DMS114 treated with DMSO at 0.1 percent for 48 hours (cell line): Measurements from ENCODE around the gene CDH22.

Source experiments
- DNase-seq: peaks from one replicate; lab custom pipeline; 2025; ENCODE audit not compliant: unreplicated experiment; lab: John Stamatoyannopoulos, UW

CDH22 gene

DNA sequence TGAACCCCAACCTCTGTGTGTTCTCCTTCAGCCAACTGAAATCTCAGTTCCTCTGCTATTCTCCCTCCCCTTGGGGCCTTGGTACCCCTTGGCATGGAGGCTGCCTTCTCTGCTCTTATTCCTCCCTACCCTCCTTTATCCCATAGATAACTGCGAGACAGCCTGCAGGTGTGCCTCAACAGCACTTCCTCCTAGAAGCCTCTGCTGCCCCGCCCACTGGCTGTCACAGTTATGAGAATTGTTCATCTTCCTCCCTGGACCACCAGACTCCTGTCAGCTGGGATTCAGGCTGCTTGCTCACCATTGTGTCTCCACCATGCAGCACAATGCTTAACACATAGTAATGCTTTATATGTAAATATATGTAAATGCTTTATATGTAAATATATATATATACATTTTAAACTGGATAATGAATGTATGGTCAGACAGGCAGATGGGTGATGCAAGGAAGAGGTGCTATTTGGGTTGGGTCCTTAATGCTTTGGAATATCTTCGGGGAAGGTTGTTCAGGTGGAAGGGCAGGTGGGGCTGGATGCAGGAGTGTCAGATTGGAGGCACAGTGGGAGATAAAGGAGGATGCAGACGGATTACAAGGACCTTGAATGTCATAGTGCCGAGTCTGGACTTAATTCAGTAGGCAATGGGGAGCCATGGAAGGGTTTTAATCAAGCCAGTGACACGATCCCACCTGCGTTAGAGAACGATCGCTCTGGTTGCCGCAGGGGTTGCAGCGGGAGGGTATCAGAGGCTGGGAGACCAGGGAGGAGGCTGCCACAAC is 4.9 kb downstream of the CDH22 start:
- no peak for DNase-seq

DNA sequence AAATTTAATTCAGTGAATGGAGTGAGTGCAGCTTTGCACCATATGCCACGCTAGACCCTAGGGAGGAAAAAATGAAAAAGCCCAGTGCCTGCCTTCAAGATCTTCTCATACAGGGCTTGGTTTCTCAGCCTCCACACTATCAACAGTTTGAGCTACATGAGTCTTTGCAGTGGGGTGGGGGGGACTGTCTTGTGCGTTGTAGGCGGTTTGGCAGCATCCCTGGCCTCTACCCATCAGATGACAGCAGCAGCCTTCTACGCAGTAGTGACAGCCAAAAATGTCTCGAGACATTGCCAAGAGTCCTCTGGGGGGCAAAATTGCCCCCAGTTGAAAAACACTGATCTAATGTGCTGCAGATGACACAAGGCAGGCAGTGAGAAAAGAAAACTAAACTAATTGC is 6.2 kb downstream of the CDH22 start:
- no peak for DNase-seq

DNA sequence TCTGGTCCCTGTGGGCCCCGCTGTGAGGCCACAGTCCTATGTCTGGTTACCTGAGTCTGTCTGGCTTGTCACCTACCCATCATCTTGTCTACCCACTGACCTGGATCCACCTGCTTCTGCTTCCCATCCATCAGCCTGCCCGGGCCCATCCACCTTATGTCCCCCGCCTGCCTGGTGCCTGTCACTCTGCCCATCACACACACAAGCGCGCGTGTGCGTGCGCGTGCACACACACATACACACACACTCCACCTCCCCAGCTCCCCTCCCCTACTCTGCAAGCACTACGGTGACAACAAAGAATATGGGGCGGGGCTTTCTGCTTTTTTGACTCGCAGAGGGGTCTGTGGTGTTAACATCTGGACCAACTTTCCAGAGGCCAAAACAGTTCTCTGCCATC is 8.0 kb downstream of the CDH22 start:
- no peak for DNase-seq

DNA sequence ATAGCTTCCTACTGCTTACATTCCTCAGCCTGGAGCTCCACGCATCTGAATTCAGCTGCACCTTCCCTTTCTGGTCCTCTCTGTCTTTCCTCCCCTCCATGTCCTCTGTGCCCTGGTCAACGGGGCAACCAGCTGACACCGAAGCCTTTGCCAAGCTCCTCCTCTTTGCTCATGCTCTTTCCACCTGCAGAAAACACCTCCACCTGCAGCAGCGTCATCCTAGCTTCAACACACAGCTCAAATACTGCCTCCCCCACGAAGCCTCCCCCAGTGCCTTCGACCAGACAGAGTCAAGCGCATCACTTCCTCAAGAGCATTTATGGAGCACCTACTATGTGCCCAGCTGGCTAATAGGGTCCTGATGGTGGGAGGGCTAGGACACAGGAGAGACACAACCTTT is 9.2 kb downstream of the CDH22 start:
- no peak for DNase-seq

DNA sequence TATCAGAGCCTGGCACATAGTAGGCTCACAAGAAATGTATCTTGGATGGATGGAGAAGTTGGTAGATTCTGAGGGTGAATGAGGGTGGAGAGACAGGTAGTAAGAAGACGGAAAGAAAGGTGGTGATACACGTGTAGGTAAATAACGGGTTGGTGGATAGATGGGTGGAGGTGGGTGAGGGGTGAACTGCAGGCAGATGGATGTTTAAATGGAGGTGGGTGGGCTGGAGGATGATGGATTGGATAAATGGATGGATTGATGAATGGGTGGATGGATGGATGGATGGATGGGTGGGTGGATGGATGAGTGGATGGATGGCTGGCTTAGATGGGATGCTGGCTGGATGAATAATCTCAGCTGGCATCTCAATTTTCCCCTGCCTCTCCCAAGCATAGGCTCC is 9.9 kb downstream of the CDH22 start:
- DNase-seq, result no peak

DNA sequence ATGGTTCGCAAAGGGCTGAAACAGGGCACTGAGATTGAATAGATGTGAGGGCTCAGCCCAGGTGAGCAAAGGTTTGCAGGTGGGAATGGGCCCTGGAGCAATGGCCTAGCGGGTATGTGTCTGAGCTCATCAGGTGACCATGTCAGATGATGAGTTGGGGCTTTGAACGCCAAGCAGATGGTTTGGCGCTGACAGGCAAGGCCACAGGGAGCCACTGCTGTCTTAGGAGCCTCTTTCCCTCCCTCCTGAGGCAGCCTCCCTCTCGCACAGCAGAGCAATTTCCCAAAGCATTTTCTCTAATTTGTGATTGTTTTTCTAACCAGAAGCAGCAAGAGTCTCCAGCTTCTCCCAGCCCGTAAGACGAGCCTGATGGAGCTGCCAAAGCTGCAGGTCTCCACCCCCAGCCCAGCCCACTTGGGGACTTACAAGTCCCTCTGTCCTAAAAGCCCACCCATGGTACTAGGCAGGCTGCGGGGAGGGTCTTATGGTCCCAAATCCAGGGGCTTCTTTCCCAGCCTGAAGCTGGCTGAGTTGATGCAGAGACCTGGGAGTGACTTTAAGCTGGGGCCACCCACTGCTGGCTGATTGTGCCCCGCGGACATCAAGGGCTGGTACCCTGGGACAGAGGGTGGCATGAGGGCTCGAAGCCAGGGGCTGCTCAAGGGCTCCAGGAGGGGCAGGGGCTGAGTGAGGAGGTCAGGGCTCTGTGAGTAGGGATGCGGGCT is 11.6 kb downstream of the CDH22 start:
- DNase-seq, result no peak

DNA sequence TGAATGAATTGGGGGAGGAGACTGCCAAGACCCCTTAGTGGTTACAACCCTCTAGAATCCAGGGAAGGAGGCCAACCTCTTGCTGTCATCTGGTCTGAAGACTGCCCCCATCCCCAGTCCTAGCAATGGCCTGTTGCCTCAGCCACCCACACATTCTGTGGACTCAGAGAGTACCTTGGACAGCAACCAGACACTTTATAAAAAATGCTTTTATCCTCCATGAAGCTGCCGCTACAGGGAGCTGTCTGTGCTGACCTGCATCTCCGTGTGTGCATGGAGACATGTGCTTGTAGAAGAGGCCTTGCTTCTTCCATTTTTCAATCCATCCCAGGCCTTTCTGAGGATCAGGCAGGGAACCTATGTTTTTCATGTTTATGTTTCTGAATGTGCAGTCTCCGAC is 15.2 kb downstream of the CDH22 start:
- no peak for DNase-seq

DNA sequence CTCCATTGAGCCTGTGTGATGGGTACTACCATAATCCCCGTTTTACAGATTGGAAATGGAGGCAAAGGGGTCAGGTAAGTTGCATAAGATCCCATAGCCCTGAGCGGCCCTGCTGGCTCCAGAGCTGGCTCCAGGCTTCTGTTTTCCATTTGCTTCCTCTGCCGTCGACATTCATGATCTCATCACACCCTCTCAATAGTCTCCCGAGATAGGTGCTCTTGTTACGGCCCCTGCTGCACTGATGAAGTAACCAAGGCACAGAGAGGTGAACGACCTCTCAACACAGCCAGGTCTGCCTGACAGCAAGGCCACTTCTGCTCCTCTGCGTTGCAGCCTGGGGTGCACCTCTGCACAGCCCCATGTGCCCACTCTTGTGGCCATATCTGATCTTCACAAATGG is 16.9 kb downstream of the CDH22 start:
- no peak for DNase-seq

DNA sequence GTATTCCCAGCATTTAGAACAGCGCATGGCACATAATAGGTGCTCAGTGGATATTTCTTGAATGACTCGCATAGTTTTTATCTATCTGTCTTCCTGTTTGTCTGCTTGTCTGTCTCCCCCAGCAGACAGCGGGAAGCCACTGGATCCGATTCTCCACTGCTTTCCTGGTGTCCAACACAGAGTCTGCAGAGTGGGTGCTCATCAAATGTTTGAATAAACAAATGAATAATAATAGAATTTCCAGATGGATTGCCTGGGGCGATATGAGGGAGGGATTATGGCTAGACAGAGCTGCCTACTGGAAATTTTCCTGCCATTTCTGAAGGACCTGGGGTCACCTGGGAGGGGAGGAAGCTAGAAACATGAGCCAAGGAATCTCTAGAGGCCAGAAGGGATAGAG is 18.9 kb downstream of the CDH22 start:
- no peak for DNase-seq

DNA sequence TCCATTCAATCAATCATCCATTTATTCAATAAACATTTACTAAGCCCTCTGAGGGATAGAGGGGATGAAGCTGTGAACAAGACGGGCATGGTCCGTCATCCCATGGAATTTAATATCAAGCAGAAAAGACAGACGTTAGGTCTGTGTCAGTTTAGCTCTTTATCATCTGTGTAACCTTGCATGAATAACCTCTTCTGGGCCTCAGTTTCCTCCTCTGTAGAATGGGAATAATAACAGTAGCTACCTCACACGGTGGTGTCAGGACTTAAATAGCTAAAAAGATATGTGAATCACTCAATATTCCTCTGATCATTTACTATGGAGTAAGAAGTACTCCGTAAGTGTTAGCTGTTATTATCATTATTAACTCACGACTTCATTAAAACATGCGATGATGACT is 21.3 kb downstream of the CDH22 start:
- DNase-seq, result no peak

DNA sequence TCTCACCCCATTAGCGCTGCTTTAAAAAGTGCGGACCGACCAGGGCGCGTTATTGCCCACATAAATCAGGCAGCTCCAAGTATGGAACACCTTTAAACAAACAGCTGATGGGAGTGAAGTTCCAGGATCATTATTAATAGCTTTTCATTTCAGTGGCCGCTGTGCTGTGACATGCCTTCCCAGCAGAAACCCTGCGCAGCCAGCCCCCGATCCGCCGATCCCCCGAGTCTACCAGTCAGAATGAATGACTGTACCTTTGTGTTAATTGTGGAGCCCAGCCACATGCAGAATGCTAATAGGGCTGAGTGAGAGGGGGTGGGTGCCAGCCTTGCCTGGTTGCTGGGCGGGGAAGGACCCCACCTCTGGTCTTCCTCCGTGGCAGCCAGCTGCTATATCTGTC is 21.9 kb downstream of the CDH22 start:
- no peak for DNase-seq

DNA sequence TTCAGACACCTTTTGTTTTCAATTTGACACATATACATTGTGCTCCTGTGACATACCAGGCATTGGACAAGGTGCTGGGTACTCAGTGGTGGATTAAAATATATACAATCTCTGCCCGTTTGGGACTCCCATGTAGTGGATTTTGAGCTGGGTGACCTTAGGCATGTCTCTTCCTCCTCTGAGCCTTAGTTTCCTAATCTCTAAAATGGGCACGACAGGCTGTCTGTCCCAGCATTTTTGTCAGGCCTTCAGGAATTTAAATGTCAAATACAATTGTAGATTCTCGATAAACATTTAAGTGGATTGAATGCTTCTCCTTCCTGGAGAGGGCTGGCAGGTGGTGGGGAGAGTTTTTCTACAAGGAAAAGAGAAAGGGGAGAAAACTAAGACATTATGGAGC is 22.6 kb downstream of the CDH22 start:
- DNase-seq, result no peak

DNA sequence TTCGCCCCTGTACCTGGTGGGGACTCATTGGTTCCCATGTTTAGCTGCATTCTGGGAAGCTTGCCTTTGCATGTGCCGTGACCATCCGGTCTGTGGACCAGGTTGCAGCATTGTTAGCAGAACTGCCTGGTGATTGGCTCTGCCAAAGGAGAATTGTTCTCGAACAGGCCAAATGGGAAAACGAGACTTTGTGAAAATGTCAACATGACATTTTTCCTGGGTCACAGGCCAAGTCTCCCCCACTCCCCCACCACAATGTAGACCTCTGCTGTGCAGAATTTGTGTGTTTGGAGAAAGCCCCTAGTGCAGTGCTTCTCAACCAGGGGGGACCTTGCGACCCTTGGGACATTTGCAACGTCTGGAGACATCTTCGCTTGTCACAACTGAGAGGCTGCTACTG is 23.2 kb downstream of the CDH22 start:
- no peak for DNase-seq

DNA sequence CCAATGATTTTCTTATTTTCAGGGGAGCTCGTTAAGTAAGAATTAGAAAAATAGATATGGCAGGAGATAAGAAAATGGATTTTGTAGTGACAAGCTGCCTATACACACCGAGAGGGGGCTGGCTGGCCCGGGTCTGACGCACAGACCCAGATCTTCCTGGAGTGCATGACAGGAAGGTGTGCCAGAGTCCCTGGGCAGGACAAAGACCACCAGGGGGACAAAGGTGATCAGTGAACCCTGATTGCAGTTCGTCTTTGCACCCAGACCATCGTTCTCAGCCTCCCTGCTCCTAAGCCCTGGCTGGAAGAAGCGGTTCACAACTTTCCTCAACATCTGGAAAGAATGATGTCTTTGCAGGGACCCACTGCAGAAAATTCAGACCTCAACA is 24.3 kb downstream of the CDH22 start:
- DNase-seq, result no peak

DNA sequence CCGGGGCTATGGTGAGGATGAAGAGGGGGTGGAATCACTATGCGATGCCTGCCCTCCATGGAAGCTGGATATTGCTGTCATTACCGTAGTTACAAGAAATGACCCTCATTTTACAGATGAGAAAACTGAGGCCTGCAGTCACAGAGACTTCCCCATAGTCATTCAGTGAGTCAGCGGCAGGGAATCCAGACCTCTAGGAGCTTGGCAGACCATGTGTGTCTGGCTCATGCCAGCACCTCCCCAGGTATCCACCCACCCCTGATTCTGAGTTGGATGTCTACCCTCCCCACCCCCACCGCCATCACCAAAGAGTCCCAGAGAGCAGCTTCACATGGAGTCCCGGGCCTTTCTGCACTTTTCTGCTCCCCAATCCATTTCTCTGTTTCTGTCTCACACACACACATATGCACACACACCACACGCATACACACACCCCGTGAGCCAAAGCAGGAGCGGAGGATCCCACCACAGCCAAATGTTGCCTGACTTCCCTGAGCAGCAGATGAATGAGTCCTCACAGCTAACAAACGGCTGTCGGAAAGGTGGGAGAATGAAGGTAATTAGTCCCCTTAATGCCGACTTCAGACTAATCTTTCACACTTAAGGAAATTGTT is 24.8 kb downstream of the CDH22 start:
- no peak for DNase-seq

DNA sequence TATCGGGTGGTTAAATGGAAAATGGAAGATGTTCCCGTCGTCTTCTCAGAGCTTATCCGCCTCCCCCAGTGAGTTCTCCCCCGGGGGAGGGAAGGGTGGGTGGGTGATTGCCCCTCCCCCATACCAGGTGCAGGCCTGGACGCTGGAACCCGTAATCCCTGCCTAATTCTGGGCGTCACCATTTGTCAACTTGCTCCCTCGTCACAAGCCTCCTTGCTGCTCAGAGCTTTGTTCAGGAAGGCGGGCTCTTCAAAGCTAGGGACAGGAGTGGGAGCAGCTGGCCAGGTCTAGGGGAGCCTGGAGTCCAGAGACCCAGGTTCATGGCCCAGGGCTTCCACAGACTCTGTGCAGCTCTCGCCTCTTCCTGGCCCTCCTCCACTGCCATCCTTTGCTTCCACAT is 25.6 kb downstream of the CDH22 start:
- DNase-seq, result no peak

DNA sequence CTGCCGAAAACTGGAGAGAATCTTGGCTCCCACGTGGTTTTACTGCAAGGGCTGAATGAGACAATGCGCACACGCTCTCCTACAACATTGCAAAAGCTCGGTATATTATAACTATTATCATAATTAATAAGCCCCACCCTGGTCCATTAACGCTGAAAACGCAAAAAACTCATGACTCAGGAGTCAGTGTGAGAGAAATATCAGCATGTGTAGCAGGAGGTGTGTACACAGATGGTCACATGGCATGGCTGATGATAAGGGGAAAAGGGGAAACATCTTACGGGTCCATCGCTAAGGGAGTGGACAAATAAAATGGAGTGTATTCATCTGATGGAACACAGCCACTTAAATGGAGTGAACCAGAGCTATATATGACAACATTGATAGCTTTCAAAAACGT is 29.2 kb downstream of the CDH22 start:
- no peak for DNase-seq

DNA sequence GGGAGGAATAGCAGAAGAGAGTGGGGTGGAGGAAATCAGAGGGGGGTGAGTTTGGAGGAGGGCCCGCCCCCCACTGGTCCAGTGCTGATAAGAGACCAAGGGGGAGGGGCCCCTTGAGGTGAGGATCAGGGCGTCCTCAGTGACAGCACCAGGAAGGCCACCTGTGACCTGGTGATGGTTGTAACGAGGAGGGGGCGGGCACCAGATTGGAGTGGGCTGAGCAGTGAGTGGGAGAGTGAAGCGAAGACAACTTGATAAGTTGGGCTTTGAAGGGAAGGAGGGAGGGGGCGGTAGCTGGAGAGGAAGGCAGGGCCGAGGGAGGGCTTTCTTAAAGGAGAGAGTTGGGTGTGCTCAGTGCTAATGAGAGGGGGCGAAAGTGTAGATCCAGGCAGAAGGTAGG is 30.7 kb downstream of the CDH22 start:
- no peak for DNase-seq

DNA sequence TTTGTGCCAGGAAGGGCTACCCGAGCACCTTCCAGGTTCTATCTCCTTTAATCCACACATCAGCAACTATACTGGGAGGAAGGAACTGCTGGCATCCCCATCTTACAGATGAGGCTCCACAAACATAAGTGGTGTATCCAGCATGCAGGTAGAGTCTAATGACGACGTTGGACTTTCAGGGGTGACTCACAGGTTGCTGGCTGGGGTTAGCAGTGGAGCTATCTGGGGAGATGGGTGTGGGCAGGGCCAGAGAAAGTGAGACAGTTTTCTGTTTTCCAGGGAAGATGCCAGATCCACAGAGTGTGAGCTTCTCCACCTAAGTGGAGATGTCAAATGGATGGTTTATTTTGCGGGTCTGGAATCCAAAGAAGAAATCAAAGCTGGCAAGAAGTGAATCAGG is 31.8 kb downstream of the CDH22 start:
- no peak for DNase-seq

DNA sequence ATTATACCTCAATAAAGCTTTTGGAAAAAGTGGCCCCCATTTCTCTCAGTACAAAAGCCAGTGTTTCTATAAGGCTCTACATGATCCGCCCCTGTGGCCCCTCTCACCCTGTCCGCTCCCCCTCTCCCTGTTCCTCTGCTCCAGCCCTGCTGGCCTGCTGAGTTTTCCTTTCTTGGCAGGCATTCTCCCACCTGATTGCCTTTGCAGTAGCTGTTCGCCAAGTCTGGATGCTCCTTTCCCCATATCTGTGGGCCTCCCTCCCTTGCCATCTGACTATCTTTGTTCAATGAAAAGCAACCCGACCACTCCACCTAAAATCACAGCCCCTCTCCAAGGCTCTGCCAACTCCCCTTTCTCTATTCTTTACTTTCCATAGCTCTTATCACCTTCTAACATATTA is 33.2 kb downstream of the CDH22 start:
- DNase-seq, result no peak

DNA sequence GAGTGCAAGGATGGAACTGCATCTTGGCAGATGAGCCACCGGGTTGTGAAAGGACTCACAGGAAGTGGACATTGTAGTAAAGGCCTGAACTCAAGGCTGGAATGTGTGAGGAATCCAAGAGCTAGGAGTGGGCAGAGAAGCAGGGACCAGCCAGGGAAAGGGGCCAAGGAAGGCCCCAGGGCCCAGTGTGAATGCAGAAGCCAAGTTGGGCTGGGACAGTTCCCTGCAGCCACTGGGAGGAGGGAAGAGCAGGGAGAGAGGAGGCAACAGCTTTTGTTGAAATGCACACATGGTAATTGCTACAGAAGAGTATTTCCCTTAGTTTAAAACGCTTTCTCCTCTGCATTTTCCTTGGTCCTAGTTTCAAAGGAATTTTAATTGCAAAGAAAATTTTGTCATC is 34.6 kb downstream of the CDH22 start:
- no peak for DNase-seq

DNA sequence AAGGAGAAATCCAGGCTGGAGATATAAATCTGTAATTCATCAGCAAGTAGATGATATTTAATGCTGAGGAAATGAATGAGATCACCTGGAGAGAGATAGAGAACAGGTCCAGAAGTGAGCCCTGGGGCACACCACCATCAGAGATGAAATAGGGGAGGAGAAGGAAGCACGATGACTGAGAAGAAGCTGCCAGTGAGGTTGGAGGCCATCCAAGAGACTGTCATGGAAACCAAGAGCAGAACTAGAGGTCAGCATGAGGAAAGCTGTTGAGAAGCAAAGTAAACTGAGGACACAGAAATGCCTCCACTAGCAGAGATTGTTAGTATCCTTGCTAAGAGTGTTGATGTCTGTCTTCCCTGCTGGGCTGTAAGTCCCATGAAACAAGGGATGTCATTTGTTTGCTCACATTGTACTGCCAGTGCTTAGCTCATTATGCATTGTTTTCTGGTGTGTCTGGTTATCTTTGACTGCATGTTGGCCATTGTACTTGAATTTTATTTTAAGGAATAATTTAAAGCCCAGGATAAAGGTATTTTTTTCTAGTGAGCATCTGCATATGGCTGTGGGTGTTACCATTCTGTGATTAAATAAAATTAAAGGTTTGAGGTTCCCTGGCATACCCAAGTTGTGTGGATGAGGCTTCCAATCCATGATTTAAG is 35.8 kb downstream of the CDH22 start:
- DNase-seq, result no peak
